Endometrial microvascular endothelial cells (primary cell): ENCODE results near the gene SLC15A1. TPM values are rescaled to one million over a fixed set of nuclear protein-coding genes. Genes with fewer than 3 reads are reported as not detected.

Experiments
- in situ Hi-C: cut with HindIII; loops from 2 replicates; pipeline ENCODE4 v1.10.0; 2017; ENCODE audit warnings: low sequenced_read_pairs, low pct_unique_long_range_greater_than_20kb; ENCODE audit errors: inconsistent ontology term
- total RNA-seq: library from RNA; depleted of rRNA; stranded (reverse); fragments of >200 nt; gene quantifications from one replicate; pipeline ENCODE4 v1.2.3, GENCODE V29; 2015; ENCODE audit errors: inconsistent ontology term

The SLC15A1 gene
- total RNA-seq, 1 donor from 2014 or later: not detected

DNA sequence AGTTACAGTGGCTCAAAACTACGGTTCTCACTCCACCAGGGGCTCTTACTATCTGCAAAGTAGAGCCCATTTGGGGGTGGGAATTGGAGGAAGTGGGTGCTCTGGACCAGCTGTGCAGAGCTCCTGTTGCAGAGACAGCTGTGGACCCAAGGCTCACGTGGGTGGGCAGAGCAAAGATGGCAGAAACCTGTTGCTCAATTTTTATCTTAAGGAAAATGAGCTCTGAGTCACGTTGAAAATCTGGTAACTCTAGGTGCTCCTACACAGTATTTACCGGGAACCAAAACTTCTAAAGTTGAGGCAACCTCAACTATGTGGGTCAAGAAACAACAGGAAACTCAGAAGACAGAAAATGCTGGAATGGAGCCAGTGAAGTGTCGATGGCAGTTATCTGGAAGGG, 30.2 kb upstream of the SLC15A1 start:
- in situ Hi-C loops: no loop called here

DNA sequence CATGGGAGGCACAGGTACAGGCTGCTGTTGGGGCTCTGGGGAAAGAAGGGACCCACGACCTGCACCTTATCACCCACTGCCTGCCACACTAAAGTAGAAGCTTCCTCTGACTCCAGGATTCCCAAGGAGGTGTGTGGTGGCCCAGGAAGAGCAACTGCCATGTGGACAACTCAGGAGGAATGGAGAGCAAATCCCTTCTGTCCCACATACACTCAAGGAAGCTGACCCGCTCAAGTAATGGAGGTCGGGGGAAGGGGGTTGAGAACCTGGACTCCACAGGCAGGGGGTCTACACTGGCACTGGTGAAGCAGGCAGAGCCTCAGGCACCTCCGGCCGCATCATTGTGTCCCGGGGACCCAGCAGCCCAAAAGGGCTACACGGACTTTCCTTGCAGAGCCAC, 29.4 kb upstream of the SLC15A1 start:
- in situ Hi-C loops: no loop called here

- in situ Hi-C loops: no loop called here
Measured at GRCh38 chr13:98781470-98781869, 29.0 kb upstream of the SLC15A1 start.

- in situ Hi-C loops: no loop called here
Measured at GRCh38 chr13:98781045-98781444, 28.6 kb upstream of the SLC15A1 start.

DNA sequence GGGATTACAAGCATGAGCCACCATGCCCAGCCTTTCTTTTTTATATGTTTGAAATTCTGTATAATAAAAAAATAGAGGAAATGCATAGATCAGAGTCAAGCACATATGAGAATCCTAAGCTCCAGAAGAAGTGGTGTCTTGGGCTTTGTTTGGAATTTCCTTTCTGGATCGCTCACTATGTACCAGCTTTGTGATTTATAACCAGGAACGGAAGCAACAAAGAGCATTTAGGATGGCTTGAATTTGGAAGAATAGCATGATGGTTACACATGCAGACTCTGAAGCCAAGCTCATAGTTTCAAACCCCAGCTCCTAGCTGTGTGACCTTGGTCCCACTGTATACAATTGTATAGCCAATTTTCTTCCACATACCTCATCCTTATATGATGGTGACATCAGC, 28.0 kb upstream of the SLC15A1 start:
- in situ Hi-C loops: no loop called here

DNA sequence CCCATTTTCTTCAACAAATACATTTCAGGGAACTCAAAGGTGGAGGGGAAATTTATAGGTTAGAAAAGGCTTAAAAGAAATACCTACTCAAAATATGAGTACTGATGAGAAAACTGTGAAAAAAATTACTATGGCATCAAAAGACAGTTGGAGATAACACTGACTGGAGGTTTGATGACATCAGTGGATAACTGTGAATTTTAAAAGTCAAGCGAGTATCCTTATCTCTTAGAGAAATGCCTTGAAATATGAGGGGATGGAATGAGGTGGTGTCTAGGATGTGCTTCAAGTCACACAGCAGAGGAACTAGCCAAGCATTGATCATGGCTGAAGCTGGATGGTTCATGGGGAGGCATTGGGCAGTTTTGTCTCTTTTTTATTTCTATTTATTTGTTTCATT, 27.2 kb upstream of the SLC15A1 start:
- in situ Hi-C loops: no loop called here

- in situ Hi-C loops: no loop called here
Measured at GRCh38 chr13:98778749-98779148, 26.3 kb upstream of the SLC15A1 start.

GRCh38 chr13:98776644-98777043, 24.2 kb upstream of the SLC15A1 start:
- in situ Hi-C loops: no loop called here

DNA sequence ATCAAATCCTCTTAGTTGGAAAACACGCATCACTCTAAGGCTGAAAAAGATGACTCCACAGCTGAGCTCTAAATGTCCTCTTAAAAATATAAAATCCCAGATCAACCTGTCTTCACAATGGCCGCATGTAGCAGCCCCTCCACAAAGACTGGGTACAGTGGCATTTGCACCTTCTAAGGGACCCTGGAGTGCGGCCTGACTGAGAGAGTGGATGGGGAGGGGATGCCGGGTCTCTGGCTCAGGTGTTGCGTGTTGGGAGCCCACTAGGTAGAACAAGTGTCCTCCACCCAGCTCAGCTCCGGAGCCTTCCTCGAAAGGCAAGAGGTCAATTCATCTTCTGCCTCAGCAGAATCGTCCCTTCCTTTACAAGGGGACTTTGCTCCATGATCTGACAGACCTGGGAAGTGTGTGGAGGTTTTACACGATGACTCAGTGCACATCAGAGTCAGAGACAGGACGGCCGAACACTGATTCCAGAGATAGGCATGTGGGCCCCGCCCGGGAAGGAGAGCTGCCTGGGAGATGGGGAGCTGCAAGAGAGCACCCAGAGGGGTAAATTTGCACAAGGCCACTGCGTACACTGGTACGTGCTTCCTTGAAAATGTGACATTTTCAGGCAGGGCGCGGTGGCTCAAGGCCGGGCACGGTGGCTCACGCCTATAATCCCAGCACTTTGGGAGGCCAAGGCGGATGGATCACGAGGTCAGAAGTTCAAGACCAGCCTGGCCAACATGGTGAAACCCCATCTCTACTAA, 23.5 kb upstream of the SLC15A1 start:
- in situ Hi-C loops: no loop called here

GRCh38 chr13:98775386-98775785, 22.9 kb upstream of the SLC15A1 start:
- in situ Hi-C loops: no loop called here

DNA sequence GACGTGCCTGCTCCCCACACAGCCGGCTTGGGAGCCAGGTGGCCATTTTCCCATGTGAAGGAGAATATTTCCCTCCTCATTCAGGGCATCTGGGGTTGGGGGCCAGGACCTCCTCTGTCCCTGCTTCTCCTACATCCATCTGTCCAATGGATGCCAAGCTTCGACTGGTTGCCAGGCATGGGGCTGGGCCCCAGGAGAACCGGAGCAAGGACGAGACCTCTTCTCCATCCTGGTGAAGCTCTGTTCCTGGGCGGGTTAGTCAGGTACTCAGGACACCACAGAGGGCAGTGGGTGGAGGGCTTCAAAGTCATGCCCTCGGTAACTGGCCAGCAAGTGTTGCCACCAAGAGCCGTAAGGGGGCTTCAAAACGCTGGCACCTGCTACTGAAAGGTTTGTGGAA, 22.3 kb upstream of the SLC15A1 start:
- in situ Hi-C loops: no loop called here

DNA sequence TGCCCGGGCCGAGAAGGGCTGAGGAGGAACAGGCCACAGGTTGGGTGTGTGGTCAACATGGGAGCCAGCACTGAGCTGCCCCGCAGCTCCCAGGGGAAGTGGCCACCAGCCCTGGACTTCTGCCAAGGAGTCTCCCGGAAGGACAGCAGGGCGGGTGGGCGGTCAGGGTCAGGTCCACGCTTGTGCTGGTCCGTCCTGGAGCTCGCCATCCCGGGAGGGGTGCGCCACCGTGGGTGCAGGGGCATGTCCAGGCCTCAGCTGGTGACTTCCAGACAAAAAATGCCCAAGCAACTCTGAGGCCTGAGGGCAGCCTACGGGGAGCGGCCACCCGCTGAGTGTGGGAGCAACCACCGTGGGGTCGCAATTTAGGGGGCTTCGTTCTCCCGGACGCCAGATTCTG, 21.4 kb upstream of the SLC15A1 start:
- in situ Hi-C loops: no loop called here

DNA sequence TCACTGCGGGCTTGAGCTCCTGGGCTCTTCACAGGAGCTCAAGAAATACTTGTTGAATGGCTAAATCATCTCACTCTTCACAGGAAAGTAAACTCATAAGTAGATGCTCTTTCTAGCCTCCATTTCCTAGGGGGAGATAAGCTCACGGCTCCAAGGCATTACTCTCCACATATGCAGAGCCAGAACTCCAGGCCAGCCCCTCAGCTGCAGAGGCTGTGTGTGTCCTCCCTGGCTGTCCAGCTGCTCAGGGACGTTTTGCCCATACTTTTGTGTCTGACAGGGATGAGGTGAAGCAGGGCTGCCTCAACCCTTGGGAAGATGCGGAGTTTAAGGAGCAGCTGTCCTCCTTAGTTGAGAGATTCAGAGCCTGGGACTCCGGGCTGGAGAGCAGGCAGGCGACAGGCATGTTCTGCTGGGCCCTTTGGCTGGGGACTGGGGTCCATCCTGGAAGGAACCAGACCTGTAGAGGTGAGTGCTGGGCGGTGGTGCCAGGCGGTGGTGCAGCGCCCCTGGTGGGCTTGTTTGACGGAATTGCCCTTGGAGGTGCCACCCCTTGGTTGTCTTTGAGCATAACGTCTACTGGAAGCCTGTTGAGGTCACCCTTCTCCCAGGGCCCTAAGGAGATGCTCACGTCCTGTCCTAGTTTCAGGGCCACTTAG, 20.5 kb upstream of the SLC15A1 start:
- in situ Hi-C loops: no loop called here

DNA sequence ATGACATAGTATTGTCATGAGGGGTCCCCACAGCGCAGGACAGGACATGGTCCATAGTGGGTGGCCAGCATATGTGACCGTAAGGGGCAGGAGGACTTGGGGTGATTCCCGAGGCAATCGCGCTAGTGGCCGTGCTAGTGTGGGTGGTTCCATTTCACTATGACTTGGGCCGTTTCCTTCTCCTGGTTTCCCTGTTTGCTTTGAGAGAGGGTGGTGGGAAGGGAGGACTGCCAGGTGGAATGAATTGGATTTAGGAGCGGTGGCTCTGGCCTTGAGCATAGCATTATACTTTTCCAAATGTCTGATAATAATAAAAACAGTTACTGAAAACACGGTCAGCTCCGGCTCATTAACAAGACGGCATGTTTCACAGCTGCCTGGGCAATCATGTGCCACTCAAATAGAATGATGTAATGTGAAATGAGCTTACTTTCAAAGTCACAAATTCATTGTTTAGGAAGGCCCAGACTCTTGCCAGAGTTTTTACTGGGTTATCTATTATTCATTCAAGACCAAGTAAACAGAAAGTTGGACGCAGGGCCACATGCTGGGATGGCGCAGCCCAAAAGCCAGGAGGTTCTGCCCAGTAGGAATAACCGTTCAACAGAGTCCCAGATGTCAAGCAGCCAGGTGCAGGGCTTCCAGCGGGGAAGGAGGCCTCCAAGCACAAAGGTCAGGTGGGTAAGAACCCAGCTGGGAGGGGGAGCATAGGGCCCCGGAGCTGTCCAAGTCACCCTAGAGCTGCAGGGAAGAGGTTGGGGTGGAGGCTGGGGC, 19.6 kb upstream of the SLC15A1 start:
- in situ Hi-C loops: no loop called here

DNA sequence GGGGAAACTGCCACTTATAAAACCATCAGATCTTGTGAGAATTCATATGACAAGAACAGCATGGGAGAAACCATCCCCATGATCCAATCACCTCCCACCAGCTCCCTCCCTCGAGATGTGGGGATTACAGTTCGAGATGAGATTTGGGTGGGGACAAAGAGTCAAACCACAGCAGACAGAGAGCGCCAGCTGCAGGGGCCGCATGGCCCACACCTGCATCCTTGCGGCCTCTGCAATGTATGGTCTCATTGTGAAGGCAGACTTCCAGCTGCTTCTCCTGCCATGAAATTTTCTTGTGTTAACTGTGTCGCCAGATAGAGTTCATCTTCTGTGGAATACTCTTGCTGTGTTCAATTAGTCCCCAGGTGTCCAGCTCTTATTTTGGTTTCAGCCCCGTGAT, 17.3 kb upstream of the SLC15A1 start:
- in situ Hi-C loops: no loop called here

DNA sequence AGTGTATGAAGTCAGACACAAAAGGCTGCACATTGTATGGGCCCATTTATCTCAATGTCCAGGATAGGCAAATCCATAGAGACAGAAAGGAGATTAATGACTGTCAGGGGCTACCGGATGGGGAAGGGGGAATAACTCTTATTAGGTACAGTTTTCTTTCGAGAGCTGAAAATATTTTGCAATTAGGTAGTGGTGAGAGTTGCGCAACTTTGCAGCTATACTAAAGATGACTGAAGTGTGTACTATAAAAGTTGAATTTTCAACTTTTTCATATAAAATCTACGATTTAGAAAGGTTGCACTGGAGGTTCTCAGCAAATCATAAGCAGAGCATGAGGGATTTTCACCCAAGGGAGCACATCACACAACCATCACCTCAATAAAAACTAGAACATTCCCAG, 16.1 kb upstream of the SLC15A1 start:
- in situ Hi-C loops: no loop called here

DNA sequence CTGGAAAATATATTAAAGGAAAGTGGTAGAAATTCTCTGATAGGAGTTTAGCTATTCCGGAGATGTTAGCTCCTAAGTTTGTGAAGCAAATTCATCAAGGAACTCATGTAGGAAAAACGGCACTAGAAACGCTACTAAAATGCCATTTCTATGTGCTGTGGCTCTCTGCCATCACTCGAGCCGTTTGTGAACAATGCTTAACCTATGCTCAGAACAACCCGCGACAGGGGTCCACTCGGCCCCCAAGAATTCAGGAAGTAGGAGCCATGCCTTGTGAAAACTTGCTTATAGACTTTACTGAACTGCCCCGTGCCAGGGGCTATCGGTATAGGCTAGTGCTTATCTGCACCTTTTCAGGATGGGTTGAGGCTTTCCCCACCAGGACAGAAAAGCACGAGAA, 14.2 kb upstream of the SLC15A1 start:
- in situ Hi-C loops: no loop called here

- in situ Hi-C loops: no loop called here
Measured at GRCh38 chr13:98765996-98766519, 13.6 kb upstream of the SLC15A1 start.

GRCh38 chr13:98761986-98762616, 9.6 kb upstream of the SLC15A1 start:
- in situ Hi-C loops: no loop called here
